HL-60 (cell line): ENCODE measurements around the gene WTAP.
A peak's percentile ranks its signal among the peaks of the same experiment; 100 is the strongest.

Experiments used
- DNase-seq, 2 experiments: peaks; one replicate each; pipeline ENCODE4 v3.0.0-alpha.2; 2010 to 2020; ENCODE audit warnings: low read depth in 1 of 2, low spot score in 1 of 2
- H3K27ac ChIP-seq: fragments of 250-450 bp; sonication (Bioruptor Pico); replicated peaks from 2 replicates; pipeline ENCODE4 v1.5.1; 2020; ENCODE audit warnings: mild to moderate bottlenecking, moderate library complexity
- H3K27me3 ChIP-seq: fragments of 250-450 bp; sonication (Bioruptor Pico); 2 replicates; pipeline ENCODE4 v1.5.1; 2021; ENCODE audit warnings: mild to moderate bottlenecking, moderate library complexity; ENCODE audit not compliant: insufficient read depth, poor library complexity, severe bottlenecking
- H3K4me3 ChIP-seq: replicated peaks from 2 replicates; pipeline ENCODE4 v1.5.1; 2011; ENCODE audit warnings: mild to moderate bottlenecking, control low read depth, low read length; ENCODE audit not compliant: insufficient read depth
- GABPA ChIP-seq: IDR thresholded peaks from 2 replicates; pipeline ENCODE4 v1.6.1; 2012; ENCODE audit warnings: low read depth
- POLR2AphosphoS5 ChIP-seq: IDR thresholded peaks from 2 replicates; pipeline ENCODE4 v1.6.1; 2012; ENCODE audit warnings: low read depth
- SPI1 ChIP-seq: IDR thresholded peaks from 2 replicates; pipeline ENCODE4 v1.6.1; 2012; ENCODE audit warnings: low read depth, mild to moderate bottlenecking, borderline replicate concordance
- TF ChIP-seq, protein P1 (sequence below): IDR thresholded peaks from 2 replicates; pipeline ENCODE4 v1.6.1; 2012; ENCODE audit warnings: low read depth; ENCODE audit not compliant: insufficient replicate concordance
- TF ChIP-seq, protein P2 (sequence below): IDR thresholded peaks from one replicate; pipeline ENCODE4 v1.5.1; 2011; ENCODE audit warnings: low read length, control low read depth, inconsistent platforms; ENCODE audit not compliant: insufficient read depth

Gene WTAP

DNA sequence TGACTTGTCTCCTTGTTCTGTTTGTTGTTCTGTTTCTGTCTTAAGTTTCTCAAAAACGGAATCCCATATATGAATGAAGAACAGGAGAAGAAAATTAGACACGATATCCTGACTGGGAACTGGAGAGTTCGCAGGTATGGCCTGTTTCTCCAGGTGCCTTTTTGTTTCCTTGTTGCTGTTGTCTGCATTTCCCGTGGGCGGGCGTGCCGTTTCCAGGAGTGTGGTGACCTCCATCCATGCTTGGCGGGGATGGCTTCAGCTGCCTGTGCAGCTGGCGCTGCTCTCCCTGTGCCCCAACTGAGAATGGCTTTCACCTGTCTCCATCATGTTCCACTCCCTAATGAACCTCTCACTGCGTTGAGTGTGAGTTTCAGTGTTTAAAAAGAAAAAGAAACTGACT, 77.2 kb downstream of the WTAP start:
- TF ChIP-seq POLR2AphosphoS5 (no peak), GABPA (no peak), SPI1 (no peak)
- TF ChIP-seq, protein P1, sequence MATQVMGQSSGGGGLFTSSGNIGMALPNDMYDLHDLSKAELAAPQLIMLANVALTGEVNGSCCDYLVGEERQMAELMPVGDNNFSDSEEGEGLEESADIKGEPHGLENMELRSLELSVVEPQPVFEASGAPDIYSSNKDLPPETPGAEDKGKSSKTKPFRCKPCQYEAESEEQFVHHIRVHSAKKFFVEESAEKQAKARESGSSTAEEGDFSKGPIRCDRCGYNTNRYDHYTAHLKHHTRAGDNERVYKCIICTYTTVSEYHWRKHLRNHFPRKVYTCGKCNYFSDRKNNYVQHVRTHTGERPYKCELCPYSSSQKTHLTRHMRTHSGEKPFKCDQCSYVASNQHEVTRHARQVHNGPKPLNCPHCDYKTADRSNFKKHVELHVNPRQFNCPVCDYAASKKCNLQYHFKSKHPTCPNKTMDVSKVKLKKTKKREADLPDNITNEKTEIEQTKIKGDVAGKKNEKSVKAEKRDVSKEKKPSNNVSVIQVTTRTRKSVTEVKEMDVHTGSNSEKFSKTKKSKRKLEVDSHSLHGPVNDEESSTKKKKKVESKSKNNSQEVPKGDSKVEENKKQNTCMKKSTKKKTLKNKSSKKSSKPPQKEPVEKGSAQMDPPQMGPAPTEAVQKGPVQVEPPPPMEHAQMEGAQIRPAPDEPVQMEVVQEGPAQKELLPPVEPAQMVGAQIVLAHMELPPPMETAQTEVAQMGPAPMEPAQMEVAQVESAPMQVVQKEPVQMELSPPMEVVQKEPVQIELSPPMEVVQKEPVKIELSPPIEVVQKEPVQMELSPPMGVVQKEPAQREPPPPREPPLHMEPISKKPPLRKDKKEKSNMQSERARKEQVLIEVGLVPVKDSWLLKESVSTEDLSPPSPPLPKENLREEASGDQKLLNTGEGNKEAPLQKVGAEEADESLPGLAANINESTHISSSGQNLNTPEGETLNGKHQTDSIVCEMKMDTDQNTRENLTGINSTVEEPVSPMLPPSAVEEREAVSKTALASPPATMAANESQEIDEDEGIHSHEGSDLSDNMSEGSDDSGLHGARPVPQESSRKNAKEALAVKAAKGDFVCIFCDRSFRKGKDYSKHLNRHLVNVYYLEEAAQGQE = no peak
- TF ChIP-seq, protein P2, sequence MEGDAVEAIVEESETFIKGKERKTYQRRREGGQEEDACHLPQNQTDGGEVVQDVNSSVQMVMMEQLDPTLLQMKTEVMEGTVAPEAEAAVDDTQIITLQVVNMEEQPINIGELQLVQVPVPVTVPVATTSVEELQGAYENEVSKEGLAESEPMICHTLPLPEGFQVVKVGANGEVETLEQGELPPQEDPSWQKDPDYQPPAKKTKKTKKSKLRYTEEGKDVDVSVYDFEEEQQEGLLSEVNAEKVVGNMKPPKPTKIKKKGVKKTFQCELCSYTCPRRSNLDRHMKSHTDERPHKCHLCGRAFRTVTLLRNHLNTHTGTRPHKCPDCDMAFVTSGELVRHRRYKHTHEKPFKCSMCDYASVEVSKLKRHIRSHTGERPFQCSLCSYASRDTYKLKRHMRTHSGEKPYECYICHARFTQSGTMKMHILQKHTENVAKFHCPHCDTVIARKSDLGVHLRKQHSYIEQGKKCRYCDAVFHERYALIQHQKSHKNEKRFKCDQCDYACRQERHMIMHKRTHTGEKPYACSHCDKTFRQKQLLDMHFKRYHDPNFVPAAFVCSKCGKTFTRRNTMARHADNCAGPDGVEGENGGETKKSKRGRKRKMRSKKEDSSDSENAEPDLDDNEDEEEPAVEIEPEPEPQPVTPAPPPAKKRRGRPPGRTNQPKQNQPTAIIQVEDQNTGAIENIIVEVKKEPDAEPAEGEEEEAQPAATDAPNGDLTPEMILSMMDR = no peak
- Histone ChIP-seq H3K27me3 (no peaks in the 10 kb centered on the region), H3K4me3 (no peak overlapping the region), H3K27ac (peak overlapping the region; percentile 84)
- DNase-seq = no peak

DNA sequence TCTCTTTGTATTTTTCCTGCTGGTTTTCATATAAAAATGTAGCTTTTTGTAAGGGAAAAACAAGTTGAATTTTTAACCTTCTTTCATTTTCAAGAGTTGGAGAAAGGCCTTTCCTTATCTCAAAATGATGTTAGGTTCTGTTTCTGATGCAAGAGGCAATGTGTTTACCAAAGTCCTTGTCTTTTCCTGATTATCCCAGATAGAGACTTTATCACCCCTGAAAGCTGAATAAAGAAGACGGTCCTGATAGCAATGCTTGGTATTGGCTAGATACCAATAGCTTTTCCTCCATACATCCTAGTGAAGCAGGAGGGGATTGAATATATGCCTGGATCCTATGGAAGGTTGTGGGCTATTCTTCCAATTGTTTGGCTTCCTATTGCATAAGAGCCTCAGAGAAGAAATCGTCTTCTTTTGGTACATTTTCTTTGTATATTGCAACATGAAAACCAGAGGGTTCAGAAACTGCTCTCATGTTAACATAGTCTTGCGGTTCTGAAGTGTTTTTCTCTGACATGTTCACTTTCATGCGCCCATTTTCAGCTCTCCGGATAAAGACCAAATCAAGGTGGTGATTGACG, 78.2 kb downstream of the WTAP start:
- H3K27ac ChIP-seq = peak overlapping the region; percentile 84
- DNase-seq = peak in 1 of 2 experiments; percentile 84
- TF ChIP-seq, protein P2 = no peak
- no peak for TF ChIP-seq SPI1
- TF ChIP-seq POLR2AphosphoS5 = no peak
- TF ChIP-seq GABPA = no peak
- TF ChIP-seq, protein P1 = no peak
- H3K4me3 ChIP-seq = no peak overlapping the region
- H3K27me3 ChIP-seq = no peaks in the 10 kb centered on the region
